CD4-positive, alpha-beta T cell treated with Interleukin-6 for 4 hours (primary cell): Measurements from ENCODE around the gene PPP2R2C.

Experiments used
- DNase-seq: peaks from one replicate; pipeline ENCODE4 v3.0.0-alpha.2; 2020; ENCODE audit warnings: mixed read lengths

Gene PPP2R2C

DNA sequence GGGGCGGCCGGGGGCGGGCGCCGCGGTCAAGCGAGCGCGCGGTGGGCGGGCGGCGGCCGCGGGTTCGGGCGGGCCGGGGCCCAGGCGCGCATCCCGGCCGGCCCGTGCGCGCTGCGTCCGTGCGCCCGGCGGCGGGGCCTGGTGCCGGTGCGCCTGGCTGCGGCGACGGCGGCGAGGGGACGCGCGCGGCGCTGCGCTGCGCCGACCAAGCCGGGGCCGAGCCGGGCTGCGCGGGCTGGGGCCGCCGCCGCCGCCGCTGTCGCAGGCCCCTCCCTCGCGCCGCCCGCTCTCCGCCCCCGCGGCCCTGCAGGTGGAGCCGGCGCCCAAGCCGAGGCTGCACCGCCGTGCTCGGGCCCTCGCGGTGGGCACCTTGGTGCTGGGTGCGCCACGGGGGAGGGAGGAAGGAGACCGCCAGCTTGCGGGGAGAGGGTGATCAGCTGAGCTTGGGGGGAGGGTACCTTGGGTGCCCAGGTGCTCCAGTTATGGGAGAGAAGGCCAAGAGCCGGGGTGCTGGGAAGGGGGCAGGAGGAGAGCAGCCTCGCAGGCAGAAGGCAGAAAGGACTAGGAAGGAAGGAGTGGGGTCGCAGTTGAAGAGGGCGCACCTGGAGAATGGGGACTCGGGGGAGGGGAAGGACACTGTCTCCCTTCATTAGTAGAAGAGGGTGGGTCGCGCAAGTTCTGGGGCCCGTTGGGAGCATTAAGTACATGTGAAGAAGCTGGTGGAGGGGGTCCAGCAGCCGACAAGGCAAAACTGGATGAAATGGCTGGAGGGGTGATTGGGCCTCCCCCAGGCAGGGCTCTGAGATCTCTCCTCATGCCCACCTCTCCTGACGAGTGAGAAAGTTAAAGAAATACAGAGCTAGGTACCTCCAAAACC lies at the start of gene PPP2R2C:
TSS of gene PPP2R2C (minus strand) at position 228 of the 877 bp plus-strand sequence. CDS start 385 bp downstream, outside the sequence.
- no peak for DNase-seq

DNA sequence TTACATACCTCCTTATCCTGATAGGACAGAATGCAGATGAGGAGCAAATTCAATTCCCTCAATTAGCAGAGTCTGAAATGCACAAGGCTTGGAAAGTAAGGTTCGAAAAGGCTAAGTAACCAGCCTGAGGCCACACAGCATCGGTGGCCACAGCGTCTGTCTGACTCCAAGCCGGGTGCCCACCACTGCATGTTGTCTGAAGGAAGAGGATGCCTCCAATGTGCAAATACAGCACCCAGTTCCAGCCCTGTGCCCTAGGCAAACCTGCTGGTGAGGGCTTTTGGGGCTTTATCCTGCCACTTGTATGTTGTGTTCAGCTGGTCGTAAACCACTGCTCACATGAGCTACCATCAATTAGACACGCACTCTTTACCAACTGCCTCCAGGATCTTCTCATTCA lies 48.6 kb upstream of the PPP2R2C start:
- no peak for DNase-seq

DNA sequence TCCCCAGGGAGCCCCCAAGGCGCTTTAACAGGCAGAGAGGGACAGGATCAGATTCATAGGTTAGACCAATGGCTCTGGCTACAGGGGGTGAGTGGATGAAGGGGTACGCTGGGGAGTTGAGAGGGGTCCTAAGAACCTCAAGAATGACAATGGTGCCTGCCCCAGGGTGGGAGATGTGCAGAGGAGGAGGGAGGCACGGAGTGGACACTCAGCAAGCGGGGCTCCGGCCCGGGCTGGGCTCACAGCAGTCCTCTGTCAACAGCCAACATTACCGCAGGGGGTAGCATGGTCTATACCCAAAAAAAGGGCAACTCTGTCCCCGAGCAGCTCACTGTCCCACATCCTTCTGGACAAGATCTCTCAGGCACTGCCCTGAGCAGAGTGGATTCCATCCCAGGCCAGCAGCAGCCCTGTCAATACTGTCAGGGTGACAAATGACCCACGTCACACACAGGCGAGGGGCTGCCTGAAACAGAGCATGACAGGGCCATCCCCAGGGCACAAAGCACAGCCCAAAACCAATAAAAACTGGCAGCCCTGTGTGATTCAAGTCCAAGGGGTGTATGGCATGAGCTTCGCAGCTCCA lies 47.7 kb upstream of the PPP2R2C start:
- DNase-seq, result no peak

DNA sequence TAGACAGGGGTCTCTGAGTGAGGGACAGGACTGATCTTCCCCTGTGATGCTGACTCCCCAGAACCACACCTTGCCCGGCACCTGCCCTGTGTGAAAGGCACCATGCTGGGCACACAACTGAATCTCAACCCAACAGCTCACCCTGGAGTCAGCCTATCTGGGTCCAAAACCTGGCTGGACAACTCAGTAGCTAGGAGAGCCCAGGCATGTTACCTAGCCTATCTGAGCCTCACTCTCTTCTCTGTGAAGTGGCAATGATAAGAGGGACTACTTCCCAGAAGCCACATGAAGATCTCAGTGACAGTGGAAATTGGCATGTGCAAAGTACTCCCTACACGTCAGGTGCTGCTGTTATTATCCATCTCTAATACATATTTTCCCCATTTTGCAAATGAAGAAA lies 44.8 kb upstream of the PPP2R2C start:
- no peak for DNase-seq

DNA sequence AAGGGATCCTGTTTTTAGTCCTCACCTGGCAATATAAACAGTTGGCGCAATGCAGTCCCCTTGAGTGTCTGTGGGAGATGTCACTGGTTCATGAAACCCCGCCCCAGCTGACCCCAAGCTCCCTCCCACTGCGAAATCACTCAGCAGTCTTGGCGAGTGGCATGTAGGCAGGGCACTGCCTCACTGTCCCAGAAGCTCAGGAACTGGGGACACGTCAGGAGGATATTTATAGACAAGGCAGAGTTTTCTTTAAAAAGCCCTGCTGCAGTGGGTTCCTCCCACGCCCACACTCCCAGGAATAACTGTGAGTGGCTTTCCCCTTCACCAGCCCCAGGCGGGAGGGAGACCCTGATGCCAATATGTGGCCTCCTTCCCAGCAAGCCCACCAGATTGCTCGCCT lies 44.3 kb upstream of the PPP2R2C start:
- no peak for DNase-seq

DNA sequence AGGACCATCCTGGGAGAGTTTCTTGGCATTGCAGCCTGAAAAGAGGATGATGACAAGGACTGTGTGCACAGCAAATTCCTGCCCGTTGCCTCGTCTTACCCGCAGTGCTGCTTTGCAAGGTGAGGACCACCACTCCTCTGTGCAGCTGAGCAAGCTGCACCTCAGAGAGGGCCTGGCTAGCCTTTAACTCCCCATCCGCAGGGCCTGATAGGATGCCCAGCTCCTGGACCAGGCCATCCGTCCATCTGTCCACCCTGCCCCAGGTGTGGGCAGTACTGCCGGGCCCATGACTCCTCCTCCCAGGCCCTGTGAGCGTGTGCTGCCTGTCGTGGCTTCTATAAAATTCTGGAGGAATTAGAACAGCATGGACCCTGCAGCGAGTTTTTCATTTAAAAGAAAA lies 43.9 kb upstream of the PPP2R2C start:
- DNase-seq, result no peak

DNA sequence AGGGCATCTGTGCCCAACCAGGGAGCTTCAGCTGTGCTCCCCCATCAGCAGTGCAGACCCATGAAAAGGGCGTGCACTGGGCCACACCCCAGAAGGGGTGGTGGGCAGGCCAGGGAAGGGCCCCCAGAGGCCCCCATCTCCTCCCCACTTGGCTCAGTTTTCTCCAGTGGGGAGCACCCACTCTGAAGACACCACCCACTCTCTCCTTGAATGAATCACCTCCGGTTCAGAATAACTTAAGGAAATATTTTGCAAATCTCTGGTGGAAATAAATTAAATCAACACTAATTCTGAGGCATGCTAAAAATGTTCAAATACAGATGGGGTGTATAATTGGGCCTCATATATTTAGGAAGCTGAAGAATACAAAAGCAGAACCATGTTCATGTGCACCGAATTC lies 41.3 kb upstream of the PPP2R2C start:
- no peak for DNase-seq

DNA sequence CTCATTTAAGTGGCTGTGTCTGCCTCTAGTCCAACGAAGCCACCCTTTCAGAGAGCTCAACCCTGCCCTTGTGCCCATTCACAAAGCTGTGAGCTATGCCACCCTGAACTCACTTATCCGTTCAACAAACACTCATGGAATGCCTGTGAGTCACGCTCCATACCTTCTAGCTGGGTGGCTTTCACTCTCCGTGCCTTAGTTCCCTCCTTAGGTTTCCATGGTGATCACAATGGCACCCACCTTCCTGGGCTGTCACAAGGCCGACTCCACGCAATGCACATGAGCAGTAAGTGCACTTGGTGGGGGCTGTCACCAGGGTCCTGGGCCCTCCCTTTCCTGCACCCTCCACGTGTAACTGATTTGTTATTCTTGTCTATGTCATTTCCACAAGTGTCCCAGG lies 37.2 kb upstream of the PPP2R2C start:
- no peak for DNase-seq

DNA sequence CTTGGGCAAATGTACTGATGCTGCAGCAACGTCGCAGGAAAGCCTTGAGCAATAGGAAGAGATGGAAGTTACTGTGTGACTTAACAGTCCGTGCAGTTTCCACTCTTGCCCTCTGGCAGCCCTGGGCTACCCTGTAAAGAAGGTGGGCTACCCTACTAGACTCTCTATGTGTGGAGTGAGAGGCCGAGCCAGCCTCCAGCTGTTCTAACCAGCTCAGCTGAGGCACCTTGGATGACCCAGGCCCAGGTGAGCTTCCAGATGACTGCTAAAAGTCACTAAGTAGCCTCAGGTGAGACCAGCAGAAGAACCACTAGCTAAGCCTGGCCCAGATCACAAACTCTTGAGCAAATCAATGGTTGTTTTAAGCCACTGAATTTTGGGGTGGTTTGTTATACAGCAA lies 34.9 kb upstream of the PPP2R2C start:
- DNase-seq, result no peak

DNA sequence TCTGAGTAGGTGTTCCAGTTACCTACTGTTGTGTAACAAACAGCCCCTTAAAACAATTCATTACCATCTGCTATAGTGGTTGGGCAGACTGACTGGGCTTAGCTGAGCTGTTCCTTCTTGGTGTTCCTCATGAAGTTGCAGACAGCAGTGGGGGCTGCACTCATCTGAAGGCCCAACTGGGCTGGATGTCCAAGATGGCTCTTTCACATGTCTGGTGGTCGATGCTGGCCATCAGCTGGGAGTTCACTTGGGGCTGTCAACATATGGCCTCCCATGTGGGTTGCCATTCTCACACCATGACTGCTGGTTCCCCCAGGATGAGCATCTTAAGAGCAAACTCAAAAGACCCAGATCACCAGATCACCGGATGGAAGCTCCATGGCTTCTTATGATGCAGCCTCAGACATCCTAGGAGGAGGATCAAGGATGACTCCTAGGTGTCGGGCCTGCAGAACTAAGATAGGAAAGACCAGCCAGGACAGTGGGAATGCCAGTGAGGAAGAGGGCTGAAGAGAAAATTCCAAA lies 34.3 kb upstream of the PPP2R2C start:
- DNase-seq, result no peak

DNA sequence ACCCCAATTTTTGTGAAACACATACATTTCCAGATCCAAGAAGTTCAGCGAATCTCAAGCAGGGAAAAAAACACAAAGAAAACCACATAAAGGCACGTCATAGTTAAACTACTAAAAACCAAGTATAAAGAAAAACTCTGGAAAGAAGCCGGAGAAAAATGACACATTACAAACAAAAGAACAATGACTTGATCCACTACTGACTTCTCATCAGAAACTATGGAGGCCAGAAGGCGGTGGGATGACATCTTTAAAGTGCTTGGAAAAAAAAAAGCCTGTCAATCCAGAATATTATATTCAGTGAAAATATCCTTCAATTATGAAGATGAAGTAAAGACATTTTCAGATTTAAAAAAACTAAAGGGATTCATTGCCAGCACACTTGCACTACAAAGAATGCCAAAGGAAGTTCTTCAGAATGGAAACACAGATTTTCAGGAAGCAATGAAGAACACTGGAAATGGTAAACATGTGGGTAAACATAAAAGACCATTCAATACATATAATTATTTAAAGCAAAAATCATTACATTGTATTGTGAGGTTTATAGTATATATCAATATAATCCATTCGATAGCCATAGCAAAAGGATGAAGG lies 32.6 kb upstream of the PPP2R2C start:
- no peak for DNase-seq

DNA sequence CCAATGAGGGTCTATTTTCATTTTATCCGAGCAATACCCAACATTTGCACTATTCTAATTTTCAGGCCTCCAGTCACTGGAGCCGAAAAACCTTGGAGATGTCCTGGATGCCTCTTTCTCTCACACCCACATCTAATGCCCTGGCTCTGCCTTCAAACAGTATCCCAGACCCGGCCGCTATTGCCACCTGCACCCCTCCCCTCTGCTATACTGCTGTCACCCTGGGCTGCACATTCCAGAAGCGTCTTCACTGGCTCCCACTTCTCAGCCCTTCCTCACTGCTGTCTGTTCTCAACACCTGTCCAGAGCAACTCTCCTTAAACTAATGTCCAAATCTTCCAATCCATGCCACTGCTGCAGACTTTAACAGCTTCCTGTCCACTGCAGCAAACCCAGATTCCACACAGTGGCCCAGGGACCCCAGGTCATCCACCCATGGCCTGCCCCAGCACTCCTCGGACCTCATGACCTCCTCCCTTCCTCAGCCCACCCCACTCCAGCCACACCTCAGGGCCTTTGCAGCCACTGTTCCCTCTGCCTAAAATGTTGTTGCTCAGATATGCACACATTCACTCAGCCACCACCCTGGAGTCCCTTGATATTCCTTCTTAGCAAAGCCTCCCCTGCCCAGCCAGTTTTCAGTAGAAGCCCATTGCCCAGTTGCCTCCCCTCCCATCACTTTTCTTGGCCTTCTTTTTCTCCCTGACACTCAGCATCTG lies 30.5 kb upstream of the PPP2R2C start:
- DNase-seq, result no peak

DNA sequence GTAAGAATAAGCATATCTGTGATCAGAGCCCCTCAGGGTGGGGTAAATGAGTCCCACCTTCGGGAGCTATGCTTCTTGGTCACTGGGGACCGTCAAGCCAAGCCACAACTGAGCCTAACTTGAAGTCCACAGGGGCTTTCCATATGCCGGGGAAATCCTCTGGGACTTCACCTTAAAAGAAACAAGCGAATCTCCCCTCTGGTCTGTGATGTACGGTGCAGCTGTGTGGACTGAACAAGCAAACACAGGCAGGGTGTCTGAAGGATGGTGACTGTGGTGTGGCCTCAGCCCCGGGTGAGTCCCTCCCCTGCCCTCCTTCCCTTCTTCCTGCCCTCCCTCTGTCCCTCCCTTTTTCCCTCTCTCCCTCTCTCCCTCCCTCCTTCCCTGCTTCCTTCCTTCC lies 29.7 kb upstream of the PPP2R2C start:
- no peak for DNase-seq

DNA sequence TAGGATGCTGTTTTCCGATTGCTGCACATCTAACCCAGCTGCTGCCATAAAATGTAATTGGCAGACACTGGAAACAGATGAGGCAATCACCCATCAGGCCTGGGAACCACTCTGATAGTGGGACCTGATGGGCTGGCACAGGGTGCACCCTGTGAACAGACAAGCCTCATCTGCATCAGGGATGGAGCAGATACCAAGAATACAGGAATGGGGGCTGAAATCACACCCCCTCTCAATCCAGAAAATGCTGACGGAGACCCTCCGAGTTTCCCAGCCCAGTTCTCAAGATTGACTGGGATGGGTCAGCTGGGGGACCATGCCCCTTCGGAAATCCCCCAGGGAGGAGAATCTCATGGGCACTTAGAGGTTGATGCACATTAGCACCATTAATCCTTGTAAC lies 28.8 kb upstream of the PPP2R2C start:
- no peak for DNase-seq

DNA sequence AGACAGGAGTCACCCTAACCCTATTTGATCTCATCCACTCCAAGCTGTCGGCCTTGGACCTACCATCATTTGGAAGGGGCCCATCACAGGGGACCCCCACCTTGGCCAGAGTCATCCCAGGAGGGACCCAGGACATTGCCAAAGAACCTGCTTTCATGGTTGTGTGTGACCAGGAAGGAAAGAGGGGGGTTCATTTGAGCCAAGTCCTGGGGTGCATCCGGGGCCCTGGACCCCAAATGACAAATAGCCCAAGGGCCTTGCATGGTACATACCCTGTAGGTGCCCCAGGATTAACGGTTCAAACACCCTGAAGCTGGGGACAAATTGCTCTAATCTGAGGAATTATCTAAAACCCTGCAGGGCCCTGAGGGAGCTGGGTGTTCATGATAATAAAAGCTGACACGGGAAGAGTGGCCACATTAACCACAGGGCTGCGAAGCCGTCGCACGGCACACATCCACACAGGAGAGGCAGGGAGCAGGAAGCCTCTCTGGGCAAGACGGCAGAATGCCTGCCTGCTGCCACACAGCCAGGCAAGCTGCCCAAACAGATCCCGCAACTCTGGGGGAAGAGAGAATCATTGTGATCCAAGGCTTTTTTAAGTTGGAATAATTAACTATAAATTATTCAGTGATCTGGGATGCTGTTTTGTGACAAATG lies 28.2 kb upstream of the PPP2R2C start:
- DNase-seq, result no peak

DNA sequence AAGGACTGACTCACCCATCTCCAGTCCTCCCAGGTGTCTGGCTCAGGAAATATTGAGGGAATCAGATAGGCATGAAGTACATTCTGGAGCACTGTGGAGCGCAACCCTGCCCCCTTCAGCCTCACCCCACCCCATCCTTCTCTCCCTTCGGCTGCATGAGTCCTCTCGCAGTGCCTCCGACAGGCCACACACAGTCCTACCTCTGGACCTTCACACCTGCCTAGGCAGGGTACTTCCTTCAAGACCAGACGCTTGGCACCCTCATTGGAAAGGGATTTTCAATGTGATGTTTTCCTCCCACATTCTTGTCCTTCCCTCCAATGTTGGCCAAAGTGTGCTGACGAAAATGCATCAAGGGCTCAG lies 26.8 kb upstream of the PPP2R2C start:
- no peak for DNase-seq

DNA sequence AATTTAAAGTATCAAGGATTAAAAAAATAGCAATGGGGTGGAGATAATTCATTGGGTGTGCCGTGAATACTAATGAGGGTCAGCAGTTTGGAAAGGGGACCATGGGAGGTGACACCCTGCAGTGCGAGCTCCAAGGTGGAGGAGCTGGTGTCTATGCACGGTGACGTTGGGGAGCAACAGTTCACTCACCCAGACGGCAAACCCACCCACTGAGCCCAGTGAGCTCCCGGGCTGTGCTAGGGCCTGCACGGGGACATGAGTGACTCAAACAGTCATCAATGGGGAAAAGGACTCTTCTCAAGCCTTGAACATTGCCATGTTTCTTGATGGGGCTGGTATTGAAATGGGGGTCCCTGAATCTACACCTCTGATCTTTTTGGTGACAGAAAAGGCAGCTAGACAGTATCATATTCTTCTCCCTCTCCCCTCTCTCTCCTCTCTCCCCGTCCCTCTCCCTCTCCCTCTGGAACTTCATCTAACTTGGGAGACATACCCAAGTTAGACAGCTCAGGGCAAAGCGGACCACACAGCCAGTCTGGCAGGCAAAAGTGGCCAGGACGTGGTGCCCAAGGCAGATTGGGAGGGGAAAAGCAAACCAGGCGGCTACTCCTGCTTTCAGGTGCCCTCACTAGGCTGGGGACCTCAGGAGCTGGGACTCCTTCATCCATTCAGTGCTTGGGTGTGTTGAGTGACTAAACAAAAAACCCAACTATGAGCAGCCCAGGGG lies 26.3 kb upstream of the PPP2R2C start:
- no peak for DNase-seq

DNA sequence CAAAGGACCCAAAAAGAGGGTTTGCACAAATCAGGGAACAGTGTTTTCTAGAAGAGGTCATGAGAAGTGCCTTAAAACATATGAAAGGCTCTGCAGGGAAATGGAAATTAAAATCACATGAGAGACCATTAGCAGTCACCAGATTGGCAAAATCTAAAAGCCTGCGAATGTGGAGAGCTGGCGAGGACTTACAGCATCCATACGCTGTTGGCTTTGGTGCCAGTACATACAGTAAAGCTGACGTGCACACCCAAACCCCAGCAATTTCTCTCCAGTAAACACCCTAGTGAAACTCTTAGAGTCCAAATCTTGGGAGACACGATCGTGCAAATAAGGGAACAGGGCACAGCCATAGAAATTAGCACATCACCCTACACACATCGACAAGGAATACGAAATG lies 25.4 kb upstream of the PPP2R2C start:
- DNase-seq, result no peak

DNA sequence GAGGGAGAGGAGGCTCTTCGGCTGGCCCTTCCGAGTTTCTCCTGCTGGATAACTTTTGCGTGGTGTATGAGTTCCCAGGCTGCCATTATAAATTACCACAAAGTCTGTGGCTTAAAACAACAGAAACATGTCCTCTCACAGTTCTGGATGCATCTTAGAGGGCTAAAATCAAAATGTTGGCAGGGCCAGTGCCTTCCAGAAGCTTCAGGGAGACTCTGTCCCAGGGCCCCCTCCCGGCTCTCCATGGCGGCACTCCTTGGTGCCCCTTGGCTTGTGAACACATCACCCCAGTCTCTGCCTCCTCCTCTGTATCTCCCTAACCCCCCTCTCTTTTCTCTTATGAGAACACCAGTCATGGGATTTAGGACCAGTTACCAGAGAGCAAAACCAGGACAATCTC lies 23.3 kb upstream of the PPP2R2C start:
- no peak for DNase-seq

DNA sequence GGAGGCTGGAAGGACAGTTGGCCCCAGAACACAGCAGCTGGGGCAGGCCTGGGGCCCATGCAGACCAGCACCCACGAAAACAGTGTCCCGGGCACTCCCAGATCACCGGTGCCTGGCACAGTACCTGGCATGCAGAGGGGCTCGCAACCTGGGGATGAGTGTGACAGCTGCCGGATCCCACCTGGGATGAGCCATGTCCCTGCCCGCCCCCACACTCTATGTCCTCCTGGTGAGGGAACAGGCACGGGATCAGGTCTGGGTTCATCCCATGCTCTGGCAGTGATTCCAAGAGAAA lies 22.8 kb upstream of the PPP2R2C start:
- DNase-seq, result no peak

DNA sequence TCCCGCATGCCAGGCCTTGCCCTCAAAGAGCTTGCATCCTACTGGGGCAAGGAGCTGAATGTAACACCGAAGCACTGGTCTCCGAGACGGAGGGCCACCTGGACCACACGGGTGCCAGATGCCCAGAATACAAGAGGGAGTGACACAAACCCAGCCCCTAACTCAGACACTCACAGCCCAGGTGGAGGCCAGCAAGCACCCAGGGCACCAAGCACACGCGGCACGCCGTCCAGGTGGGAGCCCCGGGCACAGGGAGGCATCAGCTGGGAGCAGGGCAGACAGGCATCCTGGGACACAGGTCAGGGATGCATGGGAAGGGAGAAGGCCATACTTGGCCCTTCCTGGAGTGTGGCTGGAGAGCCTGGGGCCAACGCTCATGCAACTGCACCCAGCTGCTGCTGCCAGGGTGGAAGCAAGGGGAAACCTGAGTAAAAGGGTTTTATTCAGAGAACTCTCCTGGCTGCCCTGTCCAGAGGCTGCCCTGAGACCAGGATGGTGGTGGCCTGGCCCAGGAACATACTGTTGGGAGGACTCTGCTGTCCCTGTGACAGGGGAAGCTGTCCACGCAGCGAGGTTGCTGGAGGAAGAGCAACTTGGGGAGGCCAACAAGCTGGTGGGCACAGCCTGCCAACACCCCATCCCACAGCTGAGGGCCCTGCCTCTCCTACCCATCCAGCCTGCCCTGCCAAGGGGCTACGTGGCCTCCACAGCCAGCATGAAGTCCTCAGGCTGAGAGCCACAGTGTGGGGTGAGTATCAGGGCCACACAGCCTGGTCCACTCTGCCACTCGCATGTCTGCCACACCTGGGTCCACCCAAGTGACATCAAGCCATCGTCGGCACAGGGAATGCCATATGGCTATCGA lies 22.2 kb upstream of the PPP2R2C start:
- no peak for DNase-seq
